Panc1 (cell line): ENCODE data around the gene IVD. TPM values are rescaled to one million over a fixed set of nuclear protein-coding genes. Genes with fewer than 3 reads are reported as not detected.

Experiments
- ATAC-seq: fragments of 200-7000 bp; cut with Tn5 transposase; 2 replicates; pipeline ENCODE4 v1.9.1; 2020; ENCODE audit warnings: mild to moderate bottlenecking, moderate library complexity
- BruUV-seq: library from RNA; stranded (reverse); fragments of 400-500 nt; replicated peaks from 2 replicates; lab custom pipeline; 2021; lab: Mats Ljungman, UMichigan
- CTCF ChIA-PET: fragments of 300-600 bp; sonication (Branson Sonifier 250); formaldehyde crosslinking; loops from one replicate; lab custom pipeline; 2022; ENCODE audit warnings: antibody characterized with exemption; lab: Charles Lee
- POLR2A ChIA-PET: fragments of 300-600 bp; sonication (Branson Sonifier 250); formaldehyde crosslinking; loops from one replicate; lab custom pipeline; 2022; ENCODE audit warnings: antibody characterized with exemption; lab: Charles Lee
- DNase-seq: peaks from one replicate; pipeline ENCODE4 v3.0.0-alpha.2; 2010; ENCODE audit warnings: low read depth, low spot score
- H3K27ac ChIP-seq: 2 replicates; pipeline ENCODE4 v1.5.1; 2011; ENCODE audit warnings: mild to moderate bottlenecking, low read length, inconsistent platforms
- H3K27me3 ChIP-seq: fragments of 200-500 bp; sonication (Bioruptor generic); 2 replicates; pipeline ENCODE4 v1.6.0; 2014; ENCODE audit warnings: low read length, inconsistent platforms; ENCODE audit not compliant: control insufficient read depth, insufficient read depth
- H3K36me3 ChIP-seq: fragments of 200-500 bp; sonication (Bioruptor generic); 2 replicates; pipeline ENCODE4 v1.5.1; 2014; ENCODE audit warnings: inconsistent platforms, mild to moderate bottlenecking, low read length, moderate library complexity; ENCODE audit not compliant: control insufficient read depth, insufficient read depth
- H3K4me1 ChIP-seq: 2 replicates; pipeline ENCODE4 v1.5.1; 2011; ENCODE audit warnings: inconsistent platforms, mild to moderate bottlenecking, low read length, moderate library complexity; ENCODE audit not compliant: control insufficient read depth, insufficient read depth
- H3K4me3 ChIP-seq, 2 experiments: 2 replicates each; pipeline ENCODE4 v1.5.1; 2011 to 2012; ENCODE audit warnings: low read depth in 2 of 2, low read length in 2 of 2, mild to moderate bottlenecking in 2 of 2, inconsistent platforms in 1 of 2, moderate library complexity in 1 of 2
- H3K9me3 ChIP-seq: fragments of 200-500 bp; sonication (Bioruptor generic); 2 replicates; pipeline ENCODE4 v1.5.1; 2014; ENCODE audit warnings: low read depth, mild to moderate bottlenecking, inconsistent platforms, low read length, moderate library complexity; ENCODE audit not compliant: control insufficient read depth, insufficient read depth
- CTCF ChIP-seq: fragments of 450-650 bp; IDR thresholded peaks from 2 replicates; pipeline ENCODE4 v1.5.1; 2017; ENCODE audit warnings: mild to moderate bottlenecking
- POLR2AphosphoS5 ChIP-seq: IDR thresholded peaks from 2 replicates; pipeline ENCODE4 v1.6.1; 2012; ENCODE audit warnings: mild to moderate bottlenecking, low read depth, low read length, moderate library complexity
- SIN3A ChIP-seq: IDR thresholded peaks from 2 replicates; pipeline ENCODE4 v1.6.1; 2012; ENCODE audit warnings: low read depth, mild to moderate bottlenecking, low read length, moderate library complexity, borderline replicate concordance; ENCODE audit not compliant: insufficient read depth
- TCF7L2 ChIP-seq: IDR thresholded peaks from 2 replicates; pipeline ENCODE4 v1.6.1; 2011; ENCODE audit warnings: mild to moderate bottlenecking, low read depth, low read length, inconsistent platforms
- in situ Hi-C: cut with HindIII; loops from 2 replicates; pipeline ENCODE4 v1.10.0; 2016; ENCODE audit warnings: low sequenced_read_pairs, low pct_unique_long_range_greater_than_20kb
- intact Hi-C: fragments of 100-400 bp; cut with micrococcal nuclease; formaldehyde crosslinking; loops from one replicate; pipeline ENCODE4 v1.10.0; 2022; ENCODE audit not compliant: unreplicated experiment
- total RNA-seq: library from RNA; stranded (reverse); gene quantifications from one replicate; pipeline ENCODE4 v1.2.1, GENCODE V29; 2021; ENCODE audit not compliant: unreplicated experiment
- TF ChIP-seq, protein P1 (sequence below), 2 experiments: IDR thresholded peaks; 2 replicates each; pipeline ENCODE4 v1.6.1; 2011 to 2012; ENCODE audit warnings: low read depth in 2 of 2, control low read depth in 1 of 2, low read length in 1 of 2, mild to moderate bottlenecking in 1 of 2, moderate library complexity in 1 of 2; ENCODE audit not compliant: insufficient read depth in 1 of 2

Gene IVD
- total RNA-seq, 1 experiment from 2014 or later: 74.6 TPM

GRCh38 chr15:40420071-40420713, 14.6 kb downstream of the IVD start:
- peaks cover 19% of the 10 kb centered on the region for H3K4me1 ChIP-seq
- no peak overlapping the region for H3K27ac ChIP-seq
- DNase-seq: no peak
- in situ Hi-C loops (no loop called here), intact Hi-C loops (loop anchor here (2.0 to 5.0 kb wide), 3 partner anchors 75 to 143 kb away; partner anchors contain the start of gene INAFM2)
- H3K27me3 ChIP-seq: no peaks in the 10 kb centered on the region
- BruUV-seq: no TSS peak
- TF ChIP-seq SIN3A: no peak
- no peak for TF ChIP-seq TCF7L2
- TF ChIP-seq CTCF: no peak
- TF ChIP-seq POLR2AphosphoS5: no peak
- TF ChIP-seq, protein P1, sequence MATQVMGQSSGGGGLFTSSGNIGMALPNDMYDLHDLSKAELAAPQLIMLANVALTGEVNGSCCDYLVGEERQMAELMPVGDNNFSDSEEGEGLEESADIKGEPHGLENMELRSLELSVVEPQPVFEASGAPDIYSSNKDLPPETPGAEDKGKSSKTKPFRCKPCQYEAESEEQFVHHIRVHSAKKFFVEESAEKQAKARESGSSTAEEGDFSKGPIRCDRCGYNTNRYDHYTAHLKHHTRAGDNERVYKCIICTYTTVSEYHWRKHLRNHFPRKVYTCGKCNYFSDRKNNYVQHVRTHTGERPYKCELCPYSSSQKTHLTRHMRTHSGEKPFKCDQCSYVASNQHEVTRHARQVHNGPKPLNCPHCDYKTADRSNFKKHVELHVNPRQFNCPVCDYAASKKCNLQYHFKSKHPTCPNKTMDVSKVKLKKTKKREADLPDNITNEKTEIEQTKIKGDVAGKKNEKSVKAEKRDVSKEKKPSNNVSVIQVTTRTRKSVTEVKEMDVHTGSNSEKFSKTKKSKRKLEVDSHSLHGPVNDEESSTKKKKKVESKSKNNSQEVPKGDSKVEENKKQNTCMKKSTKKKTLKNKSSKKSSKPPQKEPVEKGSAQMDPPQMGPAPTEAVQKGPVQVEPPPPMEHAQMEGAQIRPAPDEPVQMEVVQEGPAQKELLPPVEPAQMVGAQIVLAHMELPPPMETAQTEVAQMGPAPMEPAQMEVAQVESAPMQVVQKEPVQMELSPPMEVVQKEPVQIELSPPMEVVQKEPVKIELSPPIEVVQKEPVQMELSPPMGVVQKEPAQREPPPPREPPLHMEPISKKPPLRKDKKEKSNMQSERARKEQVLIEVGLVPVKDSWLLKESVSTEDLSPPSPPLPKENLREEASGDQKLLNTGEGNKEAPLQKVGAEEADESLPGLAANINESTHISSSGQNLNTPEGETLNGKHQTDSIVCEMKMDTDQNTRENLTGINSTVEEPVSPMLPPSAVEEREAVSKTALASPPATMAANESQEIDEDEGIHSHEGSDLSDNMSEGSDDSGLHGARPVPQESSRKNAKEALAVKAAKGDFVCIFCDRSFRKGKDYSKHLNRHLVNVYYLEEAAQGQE (IDR thresholded peaks at IDR 0.05; ENCODE audit: insufficient read depth in 1 of 2, low read depth in 2 of 2, low read length in 1 of 2): no peak
- ChIA-PET POLR2A (no interaction called here), CTCF (interaction anchor here (0.6 kb wide), 1 partner anchor 23 kb away, joined by 4 read pairs; no protein-coding TSS in a partner anchor)
- no peak overlapping the region for H3K4me3 ChIP-seq
- H3K9me3 ChIP-seq: no peaks in the 10 kb centered on the region
- ATAC-seq: peak; percentile 4; the same call in 1 of the 2 replicates
- H3K36me3 ChIP-seq: no peaks in the 10 kb centered on the region; the same call in 1 of the 2 replicates

DNA sequence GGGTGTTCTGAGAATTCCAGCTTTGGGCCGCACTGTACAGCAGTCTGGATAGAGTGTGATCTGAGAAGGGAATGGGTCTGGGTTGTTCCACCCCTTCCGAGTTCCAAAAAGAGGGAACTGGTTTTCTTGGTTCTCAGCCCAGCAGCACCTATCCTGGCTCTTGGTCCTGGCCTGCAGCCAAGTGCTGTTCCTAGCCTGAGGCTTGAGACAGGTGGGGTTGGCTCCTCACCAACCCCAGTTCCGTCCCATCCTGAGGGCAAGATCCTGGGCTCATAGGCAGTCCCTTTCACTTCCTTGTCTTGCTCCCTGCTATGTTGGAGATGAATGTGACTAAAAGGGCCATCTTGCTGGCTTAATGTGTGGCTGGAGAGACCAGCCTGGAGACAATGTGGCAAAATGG, 15.2 kb downstream of the IVD start:
- Histone ChIP-seq H3K4me1 (peaks cover 19% of the 10 kb centered on the region), H3K4me3 (no peak overlapping the region), H3K27ac (no peak overlapping the region), H3K36me3 (no peaks in the 10 kb centered on the region; the same call in 1 of the 2 replicates), H3K9me3 (no peaks in the 10 kb centered on the region), H3K27me3 (no peaks in the 10 kb centered on the region)
- POLR2A ChIA-PET: no interaction called here
- in situ Hi-C loops (no loop called here), intact Hi-C loops (loop anchor here (2.0 to 5.0 kb wide), 3 partner anchors 76 to 143 kb away; partner anchors contain the start of gene INAFM2)
- TF ChIP-seq TCF7L2 (no peak), CTCF (no peak), POLR2AphosphoS5 (no peak; the same call in 1 of the 2 replicates), SIN3A (no peak)
- TF ChIP-seq, protein P1 (IDR thresholded peaks at IDR 0.05; ENCODE audit: insufficient read depth in 1 of 2, low read depth in 2 of 2, low read length in 1 of 2): no peak
- ATAC-seq (peak; percentile 24; the same call in 1 of the 2 replicates), DNase-seq (no peak)
- BruUV-seq: TSS peak; percentile 67
- CTCF ChIA-PET: interaction anchor here (1.8 to 2.4 kb wide), 3 partner anchors 19 to 82 kb away, joined by 4 to 19 read pairs (median 6); no protein-coding TSS in a partner anchor
